Measurements from ENCODE around the gene ETNK2. TPM values are rescaled to one million over a fixed set of nuclear protein-coding genes. Genes with fewer than 3 reads are reported as not detected.

ETNK2 gene
- total RNA-seq, 2 donors from 2014 or later = 5.6 to 17.5 TPM

DNA sequence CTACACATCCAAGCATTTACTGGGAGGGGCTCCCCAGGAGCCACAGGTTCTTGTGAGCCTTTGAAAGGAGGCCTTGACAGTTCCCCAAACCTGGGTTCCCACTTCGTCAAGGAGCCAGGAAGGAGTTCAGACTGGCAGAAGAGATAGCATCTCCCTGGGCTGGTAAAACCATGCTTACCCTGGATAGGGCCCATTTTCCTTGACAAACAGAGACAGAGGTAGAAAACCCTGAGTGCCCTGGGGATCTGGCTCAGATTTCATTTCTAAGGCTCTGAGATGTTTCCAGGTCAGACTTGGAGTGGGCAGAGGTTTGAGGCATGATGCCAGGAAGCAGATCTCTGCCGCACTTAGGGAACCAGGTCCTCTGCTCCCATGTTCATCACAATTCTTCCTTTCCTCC lies 2.7 kb downstream of the ETNK2 start:
- H3K4me1 ChIP-seq = peaks cover 0 to 26% of the 10 kb centered on the region in 2 donors
- H3K9me3 ChIP-seq = no peaks in the 10 kb centered on the region
- no peaks in the 10 kb centered on the region for H3K36me3 ChIP-seq
- H3K4me3 ChIP-seq = no peak overlapping the region
- no peak for DNase-seq (ENCODE audit: low spot score)
- TF ChIP-seq, protein P1, sequence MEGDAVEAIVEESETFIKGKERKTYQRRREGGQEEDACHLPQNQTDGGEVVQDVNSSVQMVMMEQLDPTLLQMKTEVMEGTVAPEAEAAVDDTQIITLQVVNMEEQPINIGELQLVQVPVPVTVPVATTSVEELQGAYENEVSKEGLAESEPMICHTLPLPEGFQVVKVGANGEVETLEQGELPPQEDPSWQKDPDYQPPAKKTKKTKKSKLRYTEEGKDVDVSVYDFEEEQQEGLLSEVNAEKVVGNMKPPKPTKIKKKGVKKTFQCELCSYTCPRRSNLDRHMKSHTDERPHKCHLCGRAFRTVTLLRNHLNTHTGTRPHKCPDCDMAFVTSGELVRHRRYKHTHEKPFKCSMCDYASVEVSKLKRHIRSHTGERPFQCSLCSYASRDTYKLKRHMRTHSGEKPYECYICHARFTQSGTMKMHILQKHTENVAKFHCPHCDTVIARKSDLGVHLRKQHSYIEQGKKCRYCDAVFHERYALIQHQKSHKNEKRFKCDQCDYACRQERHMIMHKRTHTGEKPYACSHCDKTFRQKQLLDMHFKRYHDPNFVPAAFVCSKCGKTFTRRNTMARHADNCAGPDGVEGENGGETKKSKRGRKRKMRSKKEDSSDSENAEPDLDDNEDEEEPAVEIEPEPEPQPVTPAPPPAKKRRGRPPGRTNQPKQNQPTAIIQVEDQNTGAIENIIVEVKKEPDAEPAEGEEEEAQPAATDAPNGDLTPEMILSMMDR (IDR thresholded peaks at IDR 0.05) = no peak
- no peak overlapping the region for H3K27ac ChIP-seq
- H3K27me3 ChIP-seq = no peaks in the 10 kb centered on the region

DNA sequence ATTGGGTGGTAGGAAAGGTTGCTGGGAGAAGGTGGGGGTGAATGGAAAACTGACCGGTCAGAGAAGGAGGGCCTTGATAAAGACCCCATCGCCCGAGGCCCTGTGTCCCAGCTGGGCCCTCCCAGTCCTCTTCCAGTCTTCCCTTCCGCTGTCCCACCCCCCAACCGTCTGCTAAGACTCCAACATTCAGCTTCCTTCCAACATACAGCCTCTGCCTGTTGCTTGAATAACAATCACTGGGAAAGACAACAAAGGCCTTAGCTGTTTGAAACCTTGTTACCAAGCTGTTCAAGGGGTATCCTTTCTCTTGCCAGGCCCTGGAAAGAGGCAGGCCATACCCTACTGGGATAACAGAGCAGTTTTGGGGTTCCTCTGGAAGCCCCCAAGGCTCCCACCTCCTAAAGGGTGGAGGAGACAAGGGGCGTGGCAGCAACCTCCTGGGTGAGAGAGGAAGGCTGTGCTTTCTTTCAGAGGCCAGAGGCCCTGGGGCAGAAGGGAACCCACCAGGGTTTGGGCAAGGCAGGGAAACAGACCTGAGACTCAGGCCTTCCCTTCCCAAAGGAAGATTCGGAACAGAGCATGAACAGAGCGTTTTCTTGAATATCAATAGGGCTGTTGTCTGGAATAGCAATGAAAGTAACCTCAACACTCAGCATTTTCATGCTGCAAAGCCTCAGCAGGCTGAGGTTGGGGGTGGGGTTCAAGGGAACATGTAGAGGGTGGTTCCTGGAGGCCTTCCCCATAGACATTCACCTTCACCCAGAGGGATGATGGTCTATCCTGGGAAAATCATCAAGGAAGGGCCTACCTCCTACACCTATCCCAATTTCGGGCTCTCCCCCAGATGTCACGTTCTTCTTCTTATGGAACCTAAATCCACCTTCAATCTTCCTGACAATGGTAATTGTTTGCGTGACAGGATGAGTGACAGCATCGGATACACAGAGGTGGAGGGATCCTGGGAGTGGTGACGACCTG lies 4.1 kb downstream of the ETNK2 start:
- H3K9me3 ChIP-seq = no peaks in the 10 kb centered on the region
- TF ChIP-seq, protein P1 (IDR thresholded peaks at IDR 0.05) = no peak
- H3K4me3 ChIP-seq = no peak overlapping the region
- H3K4me1 ChIP-seq = peaks cover 0 to 25% of the 10 kb centered on the region in 2 donors
- no peak for DNase-seq (ENCODE audit: low spot score)
- H3K27me3 ChIP-seq = no peaks in the 10 kb centered on the region
- no peaks in the 10 kb centered on the region for H3K36me3 ChIP-seq
- H3K27ac ChIP-seq = no peak overlapping the region

DNA sequence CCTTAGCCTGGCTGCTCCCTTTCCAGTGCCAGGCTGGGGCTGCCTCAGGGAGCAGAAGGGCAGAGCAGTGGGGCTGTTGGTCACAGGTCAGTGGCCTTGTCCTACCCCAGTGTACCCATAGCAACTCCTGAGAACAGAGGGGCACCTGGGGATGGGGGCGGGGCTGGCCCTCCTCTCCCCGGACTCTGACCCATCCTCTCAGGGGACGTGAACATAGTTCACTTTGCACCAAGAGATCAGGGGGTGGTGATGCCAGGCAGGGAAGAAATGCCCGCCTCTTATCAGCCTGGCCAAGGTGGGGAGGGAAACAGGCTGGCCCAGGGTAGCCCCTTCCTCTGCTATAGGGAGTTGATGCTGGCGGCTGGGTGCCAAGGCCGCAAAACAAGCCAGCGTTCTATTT lies 4.9 kb downstream of the ETNK2 start:
- no peak overlapping the region for H3K27ac ChIP-seq
- H3K36me3 ChIP-seq = no peaks in the 10 kb centered on the region
- H3K9me3 ChIP-seq = no peaks in the 10 kb centered on the region
- H3K4me3 ChIP-seq = no peak overlapping the region
- no peaks in the 10 kb centered on the region for H3K27me3 ChIP-seq
- peaks cover 0 to 18% of the 10 kb centered on the region in 2 donors for H3K4me1 ChIP-seq
- TF ChIP-seq, protein P1 (IDR thresholded peaks at IDR 0.05) = no peak
- no peak for DNase-seq (ENCODE audit: low spot score)

DNA sequence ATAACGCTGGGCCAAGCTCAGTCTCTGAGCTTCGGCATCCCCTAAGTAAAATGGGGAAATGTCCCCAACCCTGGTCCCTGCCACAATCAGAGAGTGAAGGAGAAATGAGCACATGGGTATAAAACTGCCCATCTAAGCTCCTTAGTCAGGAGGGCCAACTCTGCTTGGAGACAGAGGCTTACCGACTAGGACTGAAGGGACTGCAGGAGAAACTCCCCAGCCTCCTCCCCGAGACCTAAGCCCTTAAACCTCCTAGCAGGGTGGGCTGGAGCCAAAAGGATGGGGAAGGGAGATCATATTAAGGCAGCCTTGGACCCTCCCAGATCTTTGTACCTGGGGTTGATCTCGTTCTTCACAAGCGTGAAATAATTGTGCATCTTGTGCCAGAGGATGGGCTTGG lies 5.5 kb downstream of the ETNK2 start:
- DNase-seq (ENCODE audit: low spot score) = no peak

DNA sequence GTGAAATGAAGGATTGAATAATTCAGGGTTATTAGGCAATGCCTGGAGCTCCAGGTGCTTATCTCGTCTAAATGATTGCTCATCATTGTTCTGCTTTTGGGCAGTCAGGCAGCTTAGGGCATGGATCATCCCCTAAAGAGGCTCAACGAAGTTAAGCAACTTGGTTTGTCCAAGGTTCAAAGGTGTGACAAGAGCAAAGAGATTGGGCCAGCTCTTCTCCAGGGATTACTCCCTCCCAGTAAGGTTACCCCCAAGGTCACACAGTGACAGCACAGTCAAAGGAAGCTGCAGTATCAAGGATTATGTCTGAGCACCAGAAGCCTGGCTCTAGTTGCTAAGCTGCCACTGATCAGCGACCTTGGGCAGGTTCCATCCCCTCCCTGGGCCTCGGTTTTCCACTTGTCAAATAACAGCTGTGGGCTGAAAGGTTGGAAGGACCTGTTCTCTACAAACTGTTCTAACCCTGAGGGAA lies 6.8 kb downstream of the ETNK2 start:
- DNase-seq (ENCODE audit: low spot score) = no peak
- peaks cover 0 to 2% of the 10 kb centered on the region in 2 donors for H3K4me1 ChIP-seq
- H3K27me3 ChIP-seq = no peaks in the 10 kb centered on the region
- TF ChIP-seq, protein P1 (IDR thresholded peaks at IDR 0.05) = no peak
- no peak overlapping the region for H3K4me3 ChIP-seq
- no peaks in the 10 kb centered on the region for H3K9me3 ChIP-seq
- no peaks in the 10 kb centered on the region for H3K36me3 ChIP-seq
- H3K27ac ChIP-seq = no peak overlapping the region

More for the DNA sequence above, 5.5 kb downstream of the ETNK2 start:
- Histone ChIP-seq H3K4me3 (no peak overlapping the region), H3K27ac (no peak overlapping the region), H3K27me3 (no peaks in the 10 kb centered on the region), H3K9me3 (no peaks in the 10 kb centered on the region), H3K4me1 (peaks cover 0 to 15% of the 10 kb centered on the region in 2 donors), H3K36me3 (no peaks in the 10 kb centered on the region)
- TF ChIP-seq, protein P1 (IDR thresholded peaks at IDR 0.05) = no peak
